Activated B cell treated with CpG ODN at 0.5 μM for 24 hours (primary cell): Measurements from ENCODE around the gene CCDC92B. TPM values are rescaled to one million over a fixed set of nuclear protein-coding genes. Genes with fewer than 3 reads are reported as not detected.
"Not testable (repeated sequence)": the region's sequence is repeated elsewhere in the genome, so short reads cannot be mapped to it uniquely, and the experiment has no call there.

Source experiments
- ATAC-seq: fragments of 200-7000 bp; cut with Tn5 transposase; one replicate; pipeline ENCODE4 v1.10.0; 2021; ENCODE audit warnings: low read depth, mild to moderate bottlenecking, moderate library complexity
- CTCF ChIA-PET: fragments of 350-600 bp; sonication (Branson Sonifier 250); formaldehyde crosslinking; loops from one replicate; lab custom pipeline; 2021; ENCODE audit warnings: antibody characterized with exemption; lab: Charles Lee
- POLR2A ChIA-PET: fragments of 350-600 bp; sonication (Branson Sonifier 250); formaldehyde crosslinking; loops from one replicate; lab custom pipeline; 2021; ENCODE audit warnings: antibody characterized with exemption; lab: Charles Lee
- DNase-seq: peaks from one replicate; pipeline ENCODE4 v3.0.0; 2022
- H3K27ac Mint-ChIP-seq: one replicate; pipeline ENCODE4 v1.8.0; 2020; ENCODE audit warnings: mixed read lengths
- H3K27me3 Mint-ChIP-seq: one replicate; pipeline ENCODE4 v1.8.0; 2021; ENCODE audit warnings: mixed read lengths
- H3K36me3 Mint-ChIP-seq: one replicate; pipeline ENCODE4 v1.8.0; 2021; ENCODE audit warnings: low read depth, mixed read lengths
- H3K4me1 Mint-ChIP-seq: one replicate; pipeline ENCODE4 v1.8.0; 2021; ENCODE audit warnings: mixed read lengths
- H3K4me3 Mint-ChIP-seq: one replicate; pipeline ENCODE4 v1.8.0; 2020; ENCODE audit warnings: mild to moderate bottlenecking, mixed read lengths
- H3K9me3 Mint-ChIP-seq: one replicate; pipeline ENCODE4 v1.8.0; 2020; ENCODE audit warnings: mixed read lengths
- CTCF ChIP-seq: fragments of 200-600 bp; IDR thresholded peaks from one replicate; pipeline ENCODE4 v1.8.0; 2022; ENCODE audit warnings: antibody characterized with exemption, mild to moderate bottlenecking
- intact Hi-C: fragments of 100-400 bp; cut with micrococcal nuclease; formaldehyde crosslinking; loops from one replicate; pipeline ENCODE4 v1.15.1; 2024
- total RNA-seq: library from RNA; stranded (reverse); gene quantifications from 2 replicates; pipeline ENCODE4 v1.2.3, GENCODE V29; 2022

CCDC92B gene
- total RNA-seq, 1 donor from 2014 or later, result not detected

GRCh38 chr17:2701161-2701995, 48.1 kb downstream of the CCDC92B start:
- Mint-ChIP-seq H3K27me3 (no peaks in the 10 kb centered on the region), H3K4me3 (no peak overlapping the region), H3K36me3 (peaks cover 76% of the 10 kb centered on the region), H3K9me3 (no peaks in the 10 kb centered on the region), H3K27ac (no peak overlapping the region), H3K4me1 (peaks cover 4% of the 10 kb centered on the region)
- intact Hi-C loops, result no loop called here
- DNase-seq (no peak), ATAC-seq (no peak)
- ChIA-PET POLR2A (no interaction called here), CTCF (no interaction called here)
- no peak for TF ChIP-seq CTCF

GRCh38 chr17:2700491-2701141, 48.8 kb downstream of the CCDC92B start:
- ChIA-PET CTCF (no interaction called here), POLR2A (no interaction called here)
- DNase-seq, result no peak
- H3K9me3 Mint-ChIP-seq, result no peaks in the 10 kb centered on the region
- no peak overlapping the region for H3K27ac Mint-ChIP-seq
- intact Hi-C loops, result loop anchor here (1.0 kb wide), 1 partner anchor 22 kb away; no protein-coding TSS in a partner anchor
- H3K4me3 Mint-ChIP-seq, result no peak overlapping the region
- no peak for TF ChIP-seq CTCF
- peaks cover 75% of the 10 kb centered on the region for H3K36me3 Mint-ChIP-seq
- H3K4me1 Mint-ChIP-seq, result peaks cover 2% of the 10 kb centered on the region
- no peaks in the 10 kb centered on the region for H3K27me3 Mint-ChIP-seq
- ATAC-seq, result no peak

GRCh38 chr17:2700030-2700490, 49.4 kb downstream of the CCDC92B start:
- TF ChIP-seq CTCF, result no peak
- Mint-ChIP-seq H3K27ac (no peak overlapping the region), H3K36me3 (peaks cover 71% of the 10 kb centered on the region), H3K4me1 (no peaks in the 10 kb centered on the region), H3K4me3 (no peak overlapping the region), H3K9me3 (no peaks in the 10 kb centered on the region), H3K27me3 (no peaks in the 10 kb centered on the region)
- ChIA-PET CTCF (no interaction called here), POLR2A (no interaction called here)
- intact Hi-C loops, result loop anchor here (1.0 kb wide), 1 partner anchor 22 kb away; no protein-coding TSS in a partner anchor
- no peak for DNase-seq
- no peak for ATAC-seq

GRCh38 chr17:2699216-2699805, 50.1 kb downstream of the CCDC92B start:
- POLR2A ChIA-PET, result not testable (repeated sequence)

GRCh38 chr17:2697611-2698162, 51.8 kb downstream of the CCDC92B start:
- intact Hi-C loops, result no loop called here
- DNase-seq (no peak), ATAC-seq (no peak)
- no peak overlapping the region for H3K27ac Mint-ChIP-seq
- POLR2A ChIA-PET, result interaction anchor here (0.6 kb wide), 1 partner anchor 964 kb away, joined by 3 read pairs; no protein-coding TSS in a partner anchor
- no peaks in the 10 kb centered on the region for H3K9me3 Mint-ChIP-seq
- no peak overlapping the region for H3K4me3 Mint-ChIP-seq
- H3K4me1 Mint-ChIP-seq, result peaks cover 2% of the 10 kb centered on the region
- H3K27me3 Mint-ChIP-seq, result no peaks in the 10 kb centered on the region
- peaks cover 69% of the 10 kb centered on the region for H3K36me3 Mint-ChIP-seq
- CTCF ChIA-PET, result no interaction called here
- no peak for TF ChIP-seq CTCF

More at GRCh38 chr17:2699216-2699805, 50.1 kb downstream of the CCDC92B start:
- H3K4me3 Mint-ChIP-seq, H3K9me3 Mint-ChIP-seq, H3K27me3 Mint-ChIP-seq, CTCF ChIA-PET, intact Hi-C loops, H3K4me1 Mint-ChIP-seq, H3K27ac Mint-ChIP-seq, DNase-seq, ATAC-seq: not testable (repeated sequence)
- peaks cover 68% of the 10 kb centered on the region for H3K36me3 Mint-ChIP-seq
